GM12801 (cell line): Measurements from ENCODE around the gene SLC6A20.

Source experiments
- CTCF ChIP-seq: IDR thresholded peaks from one replicate; pipeline ENCODE4 v1.5.1; 2011; ENCODE audit warnings: control low read depth; ENCODE audit not compliant: insufficient read length; ENCODE audit errors: extremely low read depth

The SLC6A20 gene

GRCh38 chr3:45705839-45706808 is 90.2 kb downstream of the SLC6A20 start:
- no peak for TF ChIP-seq CTCF
